RWPE2 (cell line): ENCODE data around the gene ANXA3.

Experiments used
- ATAC-seq: fragments of 200-7000 bp; cut with Tn5 transposase; 3 replicates; pipeline ENCODE4 v1.9.1; 2021; ENCODE audit warnings: low read depth
- DNase-seq: peaks from one replicate; pipeline ENCODE4 v3.0.0-alpha.2; 2020; ENCODE audit warnings: low spot score
- H3K27ac ChIP-seq: fragments of 450-650 bp; 2 replicates; pipeline ENCODE4 v1.5.1; 2017; ENCODE audit warnings: mild to moderate bottlenecking; ENCODE audit not compliant: poor library complexity, severe bottlenecking
- H3K27me3 ChIP-seq: fragments of 250-450 bp; sonication (Bioruptor Pico); 2 replicates; pipeline ENCODE4 v1.5.1; 2021; ENCODE audit warnings: mild to moderate bottlenecking, moderate library complexity; ENCODE audit not compliant: insufficient read depth, poor library complexity, severe bottlenecking
- H3K36me3 ChIP-seq: fragments of 250-450 bp; sonication (Bioruptor Pico); 2 replicates; pipeline ENCODE4 v1.5.1; 2020; ENCODE audit warnings: low read depth, mild to moderate bottlenecking, moderate library complexity
- H3K4me1 ChIP-seq: fragments of 250-450 bp; sonication (Bioruptor Pico); 2 replicates; pipeline ENCODE4 v1.5.1; 2021; ENCODE audit warnings: mild to moderate bottlenecking, moderate library complexity; ENCODE audit not compliant: insufficient read depth, poor library complexity, severe bottlenecking
- H3K4me3 ChIP-seq: fragments of 250-450 bp; sonication (Bioruptor Pico); 2 replicates; pipeline ENCODE4 v1.5.1; 2021; ENCODE audit warnings: mild to moderate bottlenecking, moderate library complexity; ENCODE audit not compliant: severe bottlenecking
- H3K9me3 ChIP-seq: fragments of 250-450 bp; sonication (Bioruptor Pico); 2 replicates; pipeline ENCODE4 v1.5.1; 2021; ENCODE audit warnings: mild to moderate bottlenecking, moderate library complexity; ENCODE audit not compliant: severe bottlenecking
- CTCF ChIP-seq: fragments of 450-650 bp; IDR thresholded peaks from one replicate; pipeline ENCODE4 v1.5.1; 2017; ENCODE audit warnings: mild to moderate bottlenecking, moderate library complexity; ENCODE audit not compliant: poor library complexity, severe bottlenecking

Gene ANXA3

GRCh38 chr4:78520808-78521226, 30.8 kb upstream of the ANXA3 start:
- no peak for TF ChIP-seq CTCF
- ATAC-seq (no peak), DNase-seq (no peak)
- H3K27ac ChIP-seq = no peak overlapping the region
- H3K27me3 ChIP-seq = no peaks in the 10 kb centered on the region
- no peak overlapping the region for H3K4me3 ChIP-seq
- H3K4me1 ChIP-seq = no peaks in the 10 kb centered on the region
- H3K9me3 ChIP-seq = no peaks in the 10 kb centered on the region
- H3K36me3 ChIP-seq = no peaks in the 10 kb centered on the region

DNA sequence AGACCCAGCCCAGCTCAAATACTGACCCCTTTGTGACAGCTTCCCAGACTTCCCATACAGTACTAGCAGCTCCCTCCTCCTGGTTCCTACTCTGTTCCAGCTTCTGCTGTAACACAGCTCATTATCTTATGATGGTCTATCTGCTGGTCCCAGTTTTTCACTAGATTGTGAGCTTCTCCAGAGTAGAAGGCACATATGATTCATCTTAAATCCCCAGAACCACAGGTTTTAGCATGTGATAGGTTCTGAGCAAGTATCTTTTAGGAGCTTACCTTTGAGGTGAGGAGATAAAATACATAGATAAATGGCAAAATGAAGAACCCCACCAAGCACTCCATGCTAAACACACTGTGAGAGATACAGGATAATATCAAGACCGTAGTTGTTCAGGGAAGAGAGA, 27.6 kb upstream of the ANXA3 start:
- no peaks in the 10 kb centered on the region for H3K9me3 ChIP-seq
- no peak overlapping the region for H3K4me3 ChIP-seq
- TF ChIP-seq CTCF = no peak
- H3K4me1 ChIP-seq = peaks cover 8% of the 10 kb centered on the region
- H3K27me3 ChIP-seq = no peaks in the 10 kb centered on the region
- no peak overlapping the region for H3K27ac ChIP-seq
- no peak for DNase-seq
- ATAC-seq = no peak
- H3K36me3 ChIP-seq = no peaks in the 10 kb centered on the region

- no peaks in the 10 kb centered on the region for H3K27me3 ChIP-seq
- DNase-seq (no peak), ATAC-seq (no peak)
- H3K4me3 ChIP-seq = no peak overlapping the region
- no peaks in the 10 kb centered on the region for H3K36me3 ChIP-seq
- no peak for TF ChIP-seq CTCF
- H3K9me3 ChIP-seq = no peaks in the 10 kb centered on the region
- H3K4me1 ChIP-seq = peaks cover 19% of the 10 kb centered on the region
- H3K27ac ChIP-seq = no peak overlapping the region
Measured at GRCh38 chr4:78525559-78525958, 26.0 kb upstream of the ANXA3 start.

DNA sequence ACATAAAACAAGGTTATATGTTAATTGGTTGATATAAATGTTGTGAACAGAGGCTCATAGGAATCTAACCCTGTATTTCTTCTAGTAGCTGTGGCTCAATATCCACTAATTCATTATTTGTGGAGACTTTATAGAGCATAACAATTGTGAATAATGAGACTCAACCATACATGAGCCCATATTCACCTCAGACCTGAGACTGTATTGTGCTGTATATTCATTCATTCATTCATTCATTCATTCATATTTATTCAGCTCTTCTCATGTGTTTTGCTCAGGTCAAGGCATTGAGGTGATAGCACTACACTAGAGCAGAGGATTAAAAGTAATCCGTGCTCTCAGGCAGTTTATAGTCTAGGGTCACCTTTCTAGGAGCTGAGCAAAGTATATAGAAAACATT, 24.5 kb upstream of the ANXA3 start:
- H3K36me3 ChIP-seq = no peaks in the 10 kb centered on the region
- ATAC-seq = no peak
- H3K4me3 ChIP-seq = no peak overlapping the region

More for the DNA sequence above, 24.5 kb upstream of the ANXA3 start:
- H3K9me3 ChIP-seq = no peaks in the 10 kb centered on the region
- DNase-seq = no peak
- peaks cover 19% of the 10 kb centered on the region for H3K4me1 ChIP-seq
- no peak overlapping the region for H3K27ac ChIP-seq
- no peaks in the 10 kb centered on the region for H3K27me3 ChIP-seq
- TF ChIP-seq CTCF = no peak
